Measurements from ENCODE around the gene MAFB.

MAFB gene

DNA sequence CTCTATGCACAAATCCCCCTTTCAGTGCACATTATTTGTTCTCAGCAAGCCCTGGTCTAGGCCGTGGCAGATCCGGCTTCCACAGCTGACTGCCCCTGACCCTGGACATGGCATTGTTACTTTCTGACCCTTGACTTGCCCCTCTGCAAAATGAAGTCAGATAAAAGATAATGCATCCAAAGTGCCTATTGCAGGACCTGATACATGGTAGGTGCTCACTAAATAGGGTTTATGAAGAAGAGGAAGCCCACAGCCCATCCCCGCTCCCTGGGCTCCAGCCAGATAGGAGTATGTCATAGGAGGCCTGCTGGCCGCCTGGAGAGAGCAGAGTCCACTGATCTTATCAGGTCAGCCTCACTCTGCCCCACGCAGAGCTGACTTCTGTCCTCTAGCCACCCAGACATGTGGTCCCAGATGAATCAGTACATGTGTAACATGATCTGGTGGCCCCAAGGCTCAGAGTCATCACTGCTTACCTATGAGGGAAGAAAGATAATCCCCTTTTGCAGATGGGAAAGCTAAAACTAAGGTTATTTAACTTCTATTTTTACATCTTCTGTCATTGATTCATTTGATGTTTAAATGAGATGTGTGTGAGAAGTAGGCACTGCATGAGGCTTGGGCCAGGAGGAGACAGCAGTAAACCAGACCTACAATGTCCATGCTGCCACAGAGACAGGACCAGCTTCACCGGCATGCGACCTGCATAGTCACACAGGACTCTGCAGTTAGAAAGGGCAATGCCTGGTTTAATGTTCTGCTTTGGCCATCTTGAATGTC lies 20.4 kb downstream of the MAFB start:
- TF ChIP-seq, protein P1, sequence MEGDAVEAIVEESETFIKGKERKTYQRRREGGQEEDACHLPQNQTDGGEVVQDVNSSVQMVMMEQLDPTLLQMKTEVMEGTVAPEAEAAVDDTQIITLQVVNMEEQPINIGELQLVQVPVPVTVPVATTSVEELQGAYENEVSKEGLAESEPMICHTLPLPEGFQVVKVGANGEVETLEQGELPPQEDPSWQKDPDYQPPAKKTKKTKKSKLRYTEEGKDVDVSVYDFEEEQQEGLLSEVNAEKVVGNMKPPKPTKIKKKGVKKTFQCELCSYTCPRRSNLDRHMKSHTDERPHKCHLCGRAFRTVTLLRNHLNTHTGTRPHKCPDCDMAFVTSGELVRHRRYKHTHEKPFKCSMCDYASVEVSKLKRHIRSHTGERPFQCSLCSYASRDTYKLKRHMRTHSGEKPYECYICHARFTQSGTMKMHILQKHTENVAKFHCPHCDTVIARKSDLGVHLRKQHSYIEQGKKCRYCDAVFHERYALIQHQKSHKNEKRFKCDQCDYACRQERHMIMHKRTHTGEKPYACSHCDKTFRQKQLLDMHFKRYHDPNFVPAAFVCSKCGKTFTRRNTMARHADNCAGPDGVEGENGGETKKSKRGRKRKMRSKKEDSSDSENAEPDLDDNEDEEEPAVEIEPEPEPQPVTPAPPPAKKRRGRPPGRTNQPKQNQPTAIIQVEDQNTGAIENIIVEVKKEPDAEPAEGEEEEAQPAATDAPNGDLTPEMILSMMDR (IDR thresholded peaks at IDR 0.05) = no peak
- no peak for TF ChIP-seq ZFX (IDR thresholded peaks at IDR 0.05; ENCODE audit: borderline replicate concordance)
- no peak overlapping the region for H3K27ac ChIP-seq

DNA sequence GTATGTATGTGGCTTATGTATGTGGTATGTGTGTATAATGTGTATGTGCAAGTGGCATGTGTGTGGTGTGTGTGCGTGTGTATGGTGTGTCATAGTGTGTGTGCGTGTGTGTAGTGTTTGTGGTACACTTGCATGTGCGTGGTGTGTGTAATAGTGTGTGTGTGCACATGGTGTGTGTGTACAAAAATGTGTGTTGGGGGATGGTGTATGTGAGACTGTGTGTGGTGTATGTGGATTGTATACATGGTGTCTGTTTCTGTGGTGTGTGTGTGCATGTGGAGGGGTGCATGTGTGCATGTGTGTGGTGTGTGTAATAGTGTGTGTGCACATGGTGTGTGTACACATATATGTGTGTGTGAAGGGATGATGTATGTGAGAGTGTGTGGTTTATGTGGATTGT lies 21.5 kb downstream of the MAFB start:
- H3K27ac ChIP-seq = no peak overlapping the region
- TF ChIP-seq ZFX (IDR thresholded peaks at IDR 0.05; ENCODE audit: borderline replicate concordance) = no peak
- TF ChIP-seq, protein P1 (IDR thresholded peaks at IDR 0.05) = no peak

DNA sequence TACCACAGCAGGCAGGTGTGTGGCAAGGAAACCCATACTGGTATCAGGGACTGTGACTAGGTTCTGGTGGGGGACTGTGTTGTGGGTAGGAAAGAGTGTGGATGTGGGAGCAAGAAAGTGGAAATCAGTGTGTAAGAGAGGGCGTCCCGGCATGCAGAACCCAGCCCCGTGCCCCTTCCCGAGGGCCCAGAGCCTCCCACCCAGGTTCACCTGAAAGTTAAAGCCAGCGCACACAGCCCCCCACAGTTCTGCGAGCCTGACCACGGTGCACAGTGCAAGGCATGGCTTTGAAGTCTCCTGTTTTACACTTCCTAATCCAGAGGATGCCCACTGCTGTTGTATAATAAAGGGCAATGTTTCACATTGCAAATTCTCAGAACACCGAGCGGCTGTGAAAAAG lies 22.7 kb downstream of the MAFB start:
- no peak overlapping the region for H3K27ac ChIP-seq
- TF ChIP-seq, protein P1 (IDR thresholded peaks at IDR 0.05) = no peak
- no peak for TF ChIP-seq ZFX (IDR thresholded peaks at IDR 0.05; ENCODE audit: borderline replicate concordance)

DNA sequence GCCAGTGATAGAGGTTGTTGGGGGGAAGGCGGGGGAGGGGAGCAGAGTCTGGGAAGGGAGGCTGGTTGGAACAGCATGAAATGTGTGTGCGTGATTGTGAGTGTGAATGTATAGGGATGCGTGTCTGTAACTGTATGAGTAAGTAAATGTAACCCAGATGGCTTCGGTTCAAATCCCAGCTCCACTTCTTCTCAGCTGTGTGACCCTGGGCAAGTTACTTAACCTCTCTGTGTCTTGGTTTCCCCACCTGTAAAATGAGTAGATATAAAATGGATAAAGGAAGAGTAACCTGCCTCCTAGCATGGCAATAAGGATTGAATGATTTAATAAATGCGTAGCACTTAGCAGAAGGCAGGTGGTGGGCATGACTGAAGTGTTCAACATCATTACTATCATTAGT lies 24.1 kb downstream of the MAFB start:
- H3K27ac ChIP-seq = no peak overlapping the region

DNA sequence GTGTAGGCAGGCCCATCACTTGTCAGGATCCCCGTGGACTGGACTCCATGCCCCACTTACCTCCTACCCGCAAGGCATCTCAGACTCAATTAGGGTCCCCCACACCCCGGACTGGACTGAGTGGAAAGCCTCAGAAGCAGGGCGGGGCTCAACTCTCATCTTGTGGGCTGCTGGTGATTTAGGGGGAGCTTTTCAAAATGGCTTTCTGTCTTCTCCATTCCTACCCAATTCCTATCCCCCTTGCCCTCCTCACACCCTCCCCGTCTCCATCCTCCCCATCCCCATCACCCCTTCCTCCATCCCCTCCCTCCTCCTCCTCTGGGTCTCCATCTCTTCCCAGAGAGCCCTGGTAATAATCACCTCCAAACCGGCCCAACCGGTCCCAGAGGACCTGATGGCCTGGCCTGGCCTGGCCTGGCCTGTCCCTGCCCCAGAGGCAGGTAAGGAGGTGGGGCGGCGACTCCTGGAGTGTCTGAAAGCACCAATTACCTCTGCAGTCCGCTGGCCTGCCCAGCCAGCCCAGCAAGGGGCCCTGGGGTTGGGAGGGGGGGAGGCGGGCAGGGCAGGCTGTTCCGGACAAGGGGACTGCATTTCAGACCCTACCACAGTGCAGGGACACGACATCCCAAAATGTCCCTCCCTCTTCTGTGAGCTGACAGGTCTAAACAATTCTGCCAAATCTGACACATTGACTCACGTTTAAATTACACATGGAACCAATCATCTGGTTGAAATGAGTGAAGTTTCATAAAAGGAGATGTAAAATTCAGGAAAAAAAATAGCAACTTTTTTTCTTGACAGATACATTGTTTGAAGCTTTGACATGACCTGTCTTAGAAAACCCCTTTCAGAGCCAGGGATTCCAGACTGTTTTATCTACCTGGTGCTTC lies 24.8 kb downstream of the MAFB start:
- no peak overlapping the region for H3K27ac ChIP-seq
- TF ChIP-seq, protein P1 (IDR thresholded peaks at IDR 0.05) = no peak
- no peak for TF ChIP-seq ZFX (IDR thresholded peaks at IDR 0.05; ENCODE audit: borderline replicate concordance)

More for the DNA sequence above, 24.1 kb downstream of the MAFB start:
- TF ChIP-seq, protein P1 (IDR thresholded peaks at IDR 0.05) = no peak
- no peak for TF ChIP-seq ZFX (IDR thresholded peaks at IDR 0.05; ENCODE audit: borderline replicate concordance)

DNA sequence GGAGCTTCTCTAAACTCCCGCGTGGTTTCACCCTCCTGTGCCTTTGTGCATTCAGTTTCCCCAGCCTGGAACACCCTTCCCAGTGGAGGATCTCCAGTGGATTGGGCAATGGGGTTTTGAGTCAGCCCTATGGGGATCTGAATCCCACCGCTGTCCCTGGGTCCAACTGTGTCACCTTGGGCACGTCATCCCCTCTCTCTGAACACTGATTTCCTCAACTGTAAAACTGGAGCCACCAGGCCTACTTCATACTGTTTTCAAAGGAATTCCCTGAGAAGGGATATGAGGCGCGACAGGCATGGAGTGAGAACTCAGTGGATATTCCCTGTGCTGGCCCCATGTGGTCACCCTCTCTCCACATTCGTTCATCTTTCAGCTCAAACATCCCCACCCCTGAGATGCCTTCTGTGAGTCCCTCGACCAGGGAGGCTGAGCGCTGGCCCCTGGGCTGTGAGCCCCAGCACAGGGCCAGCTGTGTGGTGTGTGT lies 25.7 kb downstream of the MAFB start:
- H3K27ac ChIP-seq = no peak overlapping the region
- TF ChIP-seq, protein P1 (IDR thresholded peaks at IDR 0.05) = no peak
- no peak for TF ChIP-seq ZFX (IDR thresholded peaks at IDR 0.05; ENCODE audit: borderline replicate concordance)
